ACC112 (cell line): Measurements from ENCODE around the gene B4GALT6.

Experiments used
- H2AFZ ChIP-seq: fragments of 200-600 bp; sonication (generic); one replicate; pipeline ENCODE4 v1.6.0; 2017; ENCODE audit warnings: antibody characterized with exemption, low read length; ENCODE audit not compliant: unreplicated experiment
- H3K27ac ChIP-seq: fragments of 200-600 bp; sonication (generic); 2 replicates; pipeline ENCODE4 v1.5.1; 2014; ENCODE audit warnings: low read depth, mild to moderate bottlenecking, antibody characterized with exemption, low read length, moderate library complexity
- H3K27me3 ChIP-seq: fragments of 200-600 bp; sonication (generic); 2 replicates; pipeline ENCODE4 v1.6.1; 2014; ENCODE audit warnings: mild to moderate bottlenecking, antibody characterized with exemption, low read length, moderate library complexity, mixed read lengths; ENCODE audit not compliant: insufficient read depth
- H3K36me3 ChIP-seq: fragments of 200-600 bp; sonication (generic); 2 replicates; pipeline ENCODE4 v1.6.1; 2016; ENCODE audit warnings: mild to moderate bottlenecking, antibody characterized with exemption, low read length, moderate library complexity, mixed read lengths; ENCODE audit not compliant: insufficient read depth
- H3K4me1 ChIP-seq: fragments of 200-600 bp; sonication (generic); one replicate; pipeline ENCODE4 v1.6.1; 2016; ENCODE audit warnings: low read length, mixed read lengths; ENCODE audit not compliant: insufficient read depth, unreplicated experiment, control insufficient read depth
- H3K4me3 ChIP-seq: fragments of 200-600 bp; sonication (generic); 2 replicates; pipeline ENCODE4 v1.5.1; 2014; ENCODE audit warnings: mild to moderate bottlenecking, low read depth, low read length
- H3K79me2 ChIP-seq: fragments of 200-600 bp; sonication (generic); one replicate; pipeline ENCODE4 v1.6.0; 2016; ENCODE audit warnings: low read length; ENCODE audit not compliant: control insufficient read depth, unreplicated experiment, insufficient read depth

Gene B4GALT6

GRCh38 chr18:31716362-31716761, 32.0 kb upstream of the B4GALT6 start:
- Histone ChIP-seq H3K4me3 (no peak overlapping the region), H3K27ac (no peak overlapping the region), H3K36me3 (no peaks in the 10 kb centered on the region), H3K27me3 (peaks cover 11% of the 10 kb centered on the region; the same call in 1 of the 2 replicates), H3K4me1 (no peaks in the 10 kb centered on the region), H2AFZ (no peak overlapping the region), H3K79me2 (no peaks in the 10 kb centered on the region)

GRCh38 chr18:31711365-31712172, 27.2 kb upstream of the B4GALT6 start:
- H3K4me3 ChIP-seq = no peak overlapping the region
- no peak overlapping the region for H2AFZ ChIP-seq
- no peaks in the 10 kb centered on the region for H3K36me3 ChIP-seq
- H3K79me2 ChIP-seq = no peaks in the 10 kb centered on the region
- H3K27me3 ChIP-seq = no peaks in the 10 kb centered on the region
- H3K4me1 ChIP-seq = no peaks in the 10 kb centered on the region
- no peak overlapping the region for H3K27ac ChIP-seq

- no peak overlapping the region for H2AFZ ChIP-seq
These were observed 26.4 kb upstream of the B4GALT6 start for GRCh38 chr18:31710826-31711225.

GRCh38 chr18:31707815-31708214, 23.4 kb upstream of the B4GALT6 start:
- Histone ChIP-seq H3K4me3 (no peak overlapping the region), H3K36me3 (no peaks in the 10 kb centered on the region), H2AFZ (no peak overlapping the region), H3K27ac (no peak overlapping the region), H3K79me2 (no peaks in the 10 kb centered on the region), H3K27me3 (0 out of 2 replicates have a peak, but pooled peaks cover 3% of the 10 kb centered on the region), H3K4me1 (no peaks in the 10 kb centered on the region)

More at GRCh38 chr18:31710826-31711225, 26.4 kb upstream of the B4GALT6 start:
- Histone ChIP-seq H3K4me3 (no peak overlapping the region), H3K79me2 (no peaks in the 10 kb centered on the region), H3K27me3 (no peaks in the 10 kb centered on the region), H3K36me3 (no peaks in the 10 kb centered on the region), H3K4me1 (no peaks in the 10 kb centered on the region), H3K27ac (no peak overlapping the region)

GRCh38 chr18:31702449-31702848, 18.1 kb upstream of the B4GALT6 start:
- H2AFZ ChIP-seq = no peak overlapping the region
- H3K27ac ChIP-seq = no peak overlapping the region
- H3K4me3 ChIP-seq = no peak overlapping the region
- no peaks in the 10 kb centered on the region for H3K79me2 ChIP-seq
- no peaks in the 10 kb centered on the region for H3K36me3 ChIP-seq
- no peaks in the 10 kb centered on the region for H3K4me1 ChIP-seq
- H3K27me3 ChIP-seq = 0 out of 2 replicates have a peak, but pooled peaks cover 6% of the 10 kb centered on the region

DNA sequence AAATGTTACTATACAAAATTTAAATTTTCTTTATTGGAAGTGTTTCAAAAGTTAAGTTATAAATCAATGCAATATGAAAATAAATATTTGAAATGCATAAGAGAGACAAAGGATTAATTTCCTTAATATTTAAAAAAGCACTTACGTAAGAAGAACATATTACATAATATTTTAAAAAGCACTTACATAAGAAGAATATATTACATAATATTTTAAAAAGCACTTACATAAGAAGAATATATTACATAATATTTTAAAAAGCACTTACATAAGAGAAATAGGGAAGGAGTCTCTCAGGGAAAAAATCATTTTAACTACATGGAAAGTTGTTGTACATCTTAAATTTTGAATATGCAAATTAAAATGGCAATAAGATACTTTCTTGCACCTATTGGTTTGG, 17.4 kb upstream of the B4GALT6 start:
- no peak overlapping the region for H3K4me3 ChIP-seq
- no peaks in the 10 kb centered on the region for H3K79me2 ChIP-seq
- H3K27me3 ChIP-seq = 0 out of 2 replicates have a peak, but pooled peaks cover 6% of the 10 kb centered on the region
- H3K36me3 ChIP-seq = no peaks in the 10 kb centered on the region
- H3K27ac ChIP-seq = no peak overlapping the region
- H3K4me1 ChIP-seq = no peaks in the 10 kb centered on the region
- no peak overlapping the region for H2AFZ ChIP-seq

DNA sequence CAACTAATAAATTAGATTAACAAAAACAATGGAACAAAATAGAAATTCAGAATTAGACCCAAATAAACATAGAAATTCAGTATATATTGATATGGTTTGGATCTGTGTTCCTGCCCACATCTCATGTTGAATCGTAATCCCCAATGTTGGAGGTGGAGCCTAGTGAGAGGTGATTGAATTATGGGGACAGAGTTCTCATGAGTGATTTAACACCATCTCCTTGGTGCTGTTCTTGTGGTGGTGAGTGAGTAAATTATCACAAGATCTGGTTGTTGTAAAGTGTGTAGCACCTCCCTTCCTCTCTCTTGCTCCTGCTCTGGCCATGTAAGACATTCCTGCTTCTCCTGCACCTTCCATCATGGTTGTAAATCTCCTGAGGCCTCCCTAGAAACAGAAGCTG, 16.6 kb upstream of the B4GALT6 start:
- no peaks in the 10 kb centered on the region for H3K79me2 ChIP-seq
- H3K27ac ChIP-seq = no peak overlapping the region
- H3K36me3 ChIP-seq = no peaks in the 10 kb centered on the region
- no peaks in the 10 kb centered on the region for H3K4me1 ChIP-seq
- no peak overlapping the region for H3K4me3 ChIP-seq
- H2AFZ ChIP-seq = no peak overlapping the region
- 0 out of 2 replicates have a peak, but pooled peaks cover 7% of the 10 kb centered on the region for H3K27me3 ChIP-seq

- H3K4me3 ChIP-seq = no peak overlapping the region
- no peaks in the 10 kb centered on the region for H3K4me1 ChIP-seq
- no peak overlapping the region for H2AFZ ChIP-seq
- no peaks in the 10 kb centered on the region for H3K79me2 ChIP-seq
- H3K36me3 ChIP-seq = no peaks in the 10 kb centered on the region
- H3K27ac ChIP-seq = no peak overlapping the region
- peaks cover 24% of the 10 kb centered on the region for H3K27me3 ChIP-seq
These were observed 13.2 kb upstream of the B4GALT6 start for GRCh38 chr18:31697351-31698298.

DNA sequence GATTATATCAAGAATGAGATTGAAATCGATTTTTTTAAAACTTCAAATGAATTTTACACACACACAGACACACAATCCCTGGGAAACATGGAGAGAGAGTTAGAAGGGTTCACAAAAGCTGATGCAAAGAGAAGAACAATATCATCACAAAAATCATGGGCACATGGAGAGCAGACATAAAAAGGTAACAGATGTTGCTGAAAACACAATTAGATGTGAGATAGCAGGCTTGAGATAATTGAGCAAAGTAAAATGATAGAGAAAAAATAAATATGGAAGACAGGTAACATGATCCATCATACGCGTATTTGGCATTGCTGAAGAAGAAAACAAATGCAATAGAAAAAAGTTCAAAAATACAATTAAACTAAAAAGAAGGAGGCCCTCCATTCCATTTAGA, 11.6 kb upstream of the B4GALT6 start:
- Histone ChIP-seq H3K4me3 (no peak overlapping the region), H2AFZ (no peak overlapping the region), H3K4me1 (no peaks in the 10 kb centered on the region), H3K36me3 (no peaks in the 10 kb centered on the region), H3K27me3 (peaks cover 30% of the 10 kb centered on the region), H3K27ac (no peak overlapping the region), H3K79me2 (no peaks in the 10 kb centered on the region)

GRCh38 chr18:31694297-31694696, 9.9 kb upstream of the B4GALT6 start:
- no peak overlapping the region for H3K27ac ChIP-seq
- no peaks in the 10 kb centered on the region for H3K4me1 ChIP-seq
- peaks cover 30% of the 10 kb centered on the region for H3K27me3 ChIP-seq
- no peak overlapping the region for H3K4me3 ChIP-seq
- H2AFZ ChIP-seq = no peak overlapping the region
- no peaks in the 10 kb centered on the region for H3K36me3 ChIP-seq
- H3K79me2 ChIP-seq = no peaks in the 10 kb centered on the region
